Effector CD4-positive, alpha-beta T cell (primary cell): ENCODE data around the gene IFNA2.
"Not testable (repeated sequence)": the region's sequence is repeated elsewhere in the genome, so short reads cannot be mapped to it uniquely, and the experiment has no call there.

Experiments
- DNase-seq: peaks from one replicate; pipeline ENCODE4 v3.0.0-alpha.2; 2020

IFNA2 gene

GRCh38 chr9:21381448-21382339 lies 3.5 kb downstream of the IFNA2 start:
- no peak for DNase-seq

GRCh38 chr9:21371467-21371866 lies 13.7 kb downstream of the IFNA2 start:
- DNase-seq, result not testable (repeated sequence)

DNA sequence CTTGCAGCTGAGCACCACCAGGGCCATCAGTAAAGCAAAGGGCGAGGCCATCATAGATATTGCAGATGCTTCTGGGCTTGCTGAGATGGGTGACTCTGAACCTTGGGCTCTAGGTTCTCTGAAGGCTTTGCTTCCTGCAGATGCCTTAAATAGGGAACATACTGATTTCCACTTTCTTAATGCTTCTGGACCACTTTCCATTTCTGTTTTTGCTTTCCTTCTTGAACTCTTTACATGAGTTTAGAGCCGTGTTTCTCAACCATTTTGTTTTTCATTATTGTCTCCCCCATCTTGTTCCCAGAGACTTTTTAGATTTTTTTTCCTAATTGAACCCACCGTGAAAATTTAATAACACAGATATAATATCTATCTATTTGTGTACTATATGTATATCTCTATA lies 17.2 kb downstream of the IFNA2 start, which contains the start of gene IFNA13:
Gene IFNA13, minus strand, starts transcription at position 101 of the 400 bp plus-strand sequence. Its CDS starts 47 bp downstream, at position 54.
- no peak for DNase-seq

DNA sequence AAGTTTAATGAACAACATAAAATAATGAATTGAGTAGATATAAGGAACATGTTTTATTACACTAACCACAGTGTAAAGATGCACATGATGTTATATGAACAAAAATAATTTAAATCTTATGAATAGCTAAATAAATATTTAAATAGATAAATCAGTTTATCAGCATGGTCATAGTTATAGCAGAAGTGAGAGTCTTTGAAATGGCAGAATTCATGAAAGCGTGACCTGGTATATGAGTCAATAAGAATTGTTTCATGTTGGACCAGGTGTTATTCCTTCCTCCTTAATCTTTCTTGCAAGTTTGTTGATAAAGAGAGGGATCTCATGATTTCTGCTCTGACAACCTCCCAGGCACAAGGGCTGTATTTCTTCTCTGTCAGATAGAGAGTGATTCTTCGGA lies 18.0 kb downstream of the IFNA2 start:
- not testable (repeated sequence) for DNase-seq

GRCh38 chr9:21362287-21362686 lies 22.9 kb downstream of the IFNA2 start:
- no peak for DNase-seq

DNA sequence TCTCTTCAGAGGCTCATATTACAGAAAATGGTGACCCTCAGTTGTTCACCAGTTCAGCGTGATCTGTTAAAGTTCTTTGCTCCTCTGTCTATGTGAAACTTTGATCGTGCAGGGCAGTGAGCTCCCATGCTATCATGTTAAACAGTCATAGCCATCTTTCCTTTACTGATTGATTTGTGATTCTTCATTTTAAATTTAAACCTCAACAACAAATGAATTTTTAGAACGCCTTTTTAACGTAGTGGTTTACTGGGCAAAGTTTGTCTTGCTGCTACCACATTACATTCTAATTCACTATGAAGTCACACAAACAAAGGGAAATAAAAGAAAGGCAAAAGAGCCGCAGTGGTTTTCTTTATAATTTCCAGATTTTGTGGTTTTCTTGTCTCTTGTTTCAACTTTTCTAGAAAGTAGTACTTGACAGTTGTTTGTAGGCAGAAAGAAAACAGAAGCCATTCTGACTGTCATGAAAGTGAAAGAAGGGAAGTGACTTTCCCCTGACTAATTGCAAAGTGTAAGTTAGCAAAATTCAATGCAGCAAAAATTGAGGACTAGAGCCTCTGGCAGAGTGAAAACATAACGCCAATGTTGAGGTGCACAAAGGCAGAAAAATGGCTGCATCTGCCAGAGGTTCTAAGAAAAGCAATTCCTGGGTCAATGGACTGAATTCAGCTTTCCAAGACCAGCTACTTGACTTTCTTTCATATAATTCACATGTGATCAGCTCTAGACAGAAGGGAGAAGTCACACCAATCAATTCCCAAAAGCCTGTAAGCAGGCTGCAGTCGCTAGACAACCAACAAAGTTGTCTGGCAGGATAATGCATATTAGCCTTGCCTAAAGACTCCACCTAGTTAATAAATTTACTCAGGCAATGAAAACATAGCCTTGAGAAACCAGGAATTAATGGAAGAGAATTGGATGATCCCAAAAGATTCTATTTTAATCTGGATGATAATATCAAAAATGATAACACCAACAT lies 27.4 kb downstream of the IFNA2 start:
- no peak for DNase-seq

DNA sequence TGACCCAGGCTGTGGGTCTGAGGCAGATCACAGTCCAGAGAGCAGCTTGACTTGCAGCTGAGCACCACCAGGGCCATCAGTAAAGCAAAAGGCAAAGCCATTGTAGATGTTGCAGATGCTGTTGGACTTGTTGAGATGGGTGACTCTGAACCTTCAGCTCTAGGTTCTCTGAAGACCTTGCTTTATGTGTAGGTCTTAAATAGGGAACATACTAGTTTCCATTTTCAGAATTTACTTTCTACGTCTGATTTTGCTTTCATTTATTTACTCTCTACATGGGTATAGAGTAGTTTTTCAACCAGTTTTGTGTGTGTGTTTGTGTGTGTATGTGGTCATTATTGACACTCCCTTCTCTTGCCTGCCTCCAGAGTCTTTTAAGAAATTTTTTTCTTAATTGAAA lies 34.4 kb downstream of the IFNA2 start, which contains the start of gene IFNA6:
Gene IFNA6, minus strand, starts transcription at position 101 of the 400 bp plus-strand sequence. Its CDS starts 0 bp downstream, at position 101.
- no peak for DNase-seq

- no peak for DNase-seq
Measured at GRCh38 chr9:21348430-21348970, 36.7 kb downstream of the IFNA2 start.

- no peak for DNase-seq
Measured at GRCh38 chr9:21340735-21341134, 44.5 kb downstream of the IFNA2 start.

- DNase-seq, result no peak
Measured at GRCh38 chr9:21336457-21336856, 48.7 kb downstream of the IFNA2 start.

GRCh38 chr9:21334701-21335632 lies 50.2 kb downstream of the IFNA2 start, which contains the start of gene KLHL9:
Gene KLHL9 (minus strand): TSS chr9:21335404. CDS start chr9:21334859, 545 bp downstream.
- DNase-seq, result peak; percentile 78
